ENCODE measurements around the gene GSG1. TPM values are rescaled to one million over a fixed set of nuclear protein-coding genes. Genes with fewer than 3 reads are reported as not detected.

The GSG1 gene
- total RNA-seq, 1 experiment from 2014 or later = not detected

DNA sequence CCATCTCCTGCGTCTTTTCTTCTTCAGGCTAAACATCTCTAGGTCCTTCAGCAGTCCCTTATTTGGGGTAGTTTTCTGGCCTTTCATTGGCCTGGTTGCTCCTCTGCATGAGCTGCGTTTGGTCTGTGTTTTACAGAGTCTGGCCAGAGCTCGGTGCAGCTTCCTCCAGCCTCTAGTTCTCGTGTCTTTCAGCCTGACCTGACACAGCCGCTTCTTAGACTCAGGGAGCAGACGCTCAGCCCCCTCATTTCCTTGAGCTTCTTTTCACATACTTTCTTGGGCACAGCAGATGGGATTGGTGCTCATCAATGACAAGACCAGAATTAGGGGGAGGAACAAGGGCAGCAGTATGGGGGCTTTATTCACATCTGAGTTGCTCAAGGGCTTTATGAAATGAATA lies 13.6 kb upstream of the GSG1 start:
- DNase-seq (ENCODE audit: low read depth, low spot score) (no peak), ATAC-seq (no peak)
- Histone ChIP-seq H3K79me2 (ENCODE audit: insufficient read depth, low read length) (no peaks in the 10 kb centered on the region), H3K36me3 (ENCODE audit: control insufficient read depth in 1 of 2, insufficient read depth in 2 of 2, low read length in 2 of 2) (no peaks in the 10 kb centered on the region), H2AFZ (ENCODE audit: low read depth, low read length, poor library complexity, severe bottlenecking) (no peak overlapping the region), H3K27me3 (ENCODE audit: insufficient read depth, low read length) (no peaks in the 10 kb centered on the region), H3K4me2 (ENCODE audit: low read length) (no peak overlapping the region), H3K9ac (ENCODE audit: low read length) (no peak overlapping the region), H3K9me3 (ENCODE audit: control insufficient read depth in 1 of 2, insufficient read depth in 1 of 2, low read depth in 1 of 2, low read length in 2 of 2) (no peaks in the 10 kb centered on the region), H4K20me1 (ENCODE audit: insufficient read depth) (no peaks in the 10 kb centered on the region), H3K4me1 (ENCODE audit: control insufficient read depth in 1 of 2, insufficient read depth in 2 of 2, low read length in 2 of 2) (peaks cover 14 to 34% of the 10 kb centered on the region in 2 experiments), H3K9me2 (ENCODE audit: insufficient read depth) (no peaks in the 10 kb centered on the region), H3K4me3 (replicated peaks in 1 of 2; ENCODE audit: low read depth in 1 of 2, low read length in 2 of 2) (no peak overlapping the region), H3K27ac (ENCODE audit: low read depth, low read length) (no peak overlapping the region)
- TF ChIP-seq SRF (IDR thresholded peaks at IDR 0.05; ENCODE audit: low read depth) = no peak
- POLR2A ChIA-PET = no interaction called here
- intact Hi-C loops (cut with micrococcal nuclease) = no loop called here
- no TSS peak for BruUV-seq (replicated peaks)
- RAD21 ChIA-PET (ENCODE audit: low non-redundant PET in 1 of 2, low total read pairs in 2 of 2, uncharacterized antibody in 2 of 2, unreplicated experiment in 2 of 2) = no interaction called here
- CTCF ChIA-PET = no interaction called here

DNA sequence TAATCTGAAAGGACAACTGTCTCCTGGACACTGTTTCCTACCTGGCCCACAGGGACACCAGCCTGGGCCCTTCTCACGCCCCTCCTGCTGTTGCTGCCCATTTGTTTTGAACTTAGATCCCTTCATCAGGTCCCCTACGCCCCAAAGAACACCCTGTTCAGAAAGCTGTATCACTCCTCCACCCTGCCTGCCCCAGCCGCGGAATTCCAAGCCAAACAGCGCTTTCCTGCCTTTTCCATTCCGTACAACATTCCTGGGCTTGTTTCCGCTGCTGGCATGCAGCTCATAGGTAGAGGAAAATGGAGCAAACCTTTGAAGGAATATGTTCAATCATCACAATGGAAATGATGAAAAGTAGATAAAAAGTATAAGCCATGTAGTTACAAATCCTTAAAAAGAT lies 12.8 kb upstream of the GSG1 start:
- CTCF ChIA-PET = no interaction called here
- BruUV-seq (replicated peaks) = no TSS peak
- Histone ChIP-seq H3K27ac (ENCODE audit: low read depth, low read length) (no peak overlapping the region), H3K27me3 (ENCODE audit: insufficient read depth, low read length) (no peaks in the 10 kb centered on the region), H3K9me3 (ENCODE audit: control insufficient read depth in 1 of 2, insufficient read depth in 1 of 2, low read depth in 1 of 2, low read length in 2 of 2) (no peaks in the 10 kb centered on the region), H2AFZ (ENCODE audit: low read depth, low read length, poor library complexity, severe bottlenecking) (no peak overlapping the region), H3K4me1 (ENCODE audit: control insufficient read depth in 1 of 2, insufficient read depth in 2 of 2, low read length in 2 of 2) (peaks cover 14 to 34% of the 10 kb centered on the region in 2 experiments), H3K4me3 (replicated peaks in 1 of 2; ENCODE audit: low read depth in 1 of 2, low read length in 2 of 2) (no peak overlapping the region), H4K20me1 (ENCODE audit: insufficient read depth) (no peaks in the 10 kb centered on the region), H3K4me2 (ENCODE audit: low read length) (no peak overlapping the region), H3K79me2 (ENCODE audit: insufficient read depth, low read length) (no peaks in the 10 kb centered on the region), H3K36me3 (ENCODE audit: control insufficient read depth in 1 of 2, insufficient read depth in 2 of 2, low read length in 2 of 2) (no peaks in the 10 kb centered on the region), H3K9ac (ENCODE audit: low read length) (no peak overlapping the region), H3K9me2 (ENCODE audit: insufficient read depth) (no peaks in the 10 kb centered on the region)
- TF ChIP-seq EZH2phosphoT487 (IDR thresholded peaks at IDR 0.05; ENCODE audit: borderline replicate concordance) (no peak), RAD21 (IDR thresholded peaks at IDR 0.05; ENCODE audit: low read depth) (no peak), POLR2A (IDR thresholded peaks at IDR 0.05; ENCODE audit: borderline replicate concordance, extremely low read depth, insufficient read depth, insufficient read length) (no peak), JUND (IDR thresholded peaks at IDR 0.05) (no peak), SRF (IDR thresholded peaks at IDR 0.05; ENCODE audit: low read depth) (no peak)
- TF ChIP-seq, protein P1, sequence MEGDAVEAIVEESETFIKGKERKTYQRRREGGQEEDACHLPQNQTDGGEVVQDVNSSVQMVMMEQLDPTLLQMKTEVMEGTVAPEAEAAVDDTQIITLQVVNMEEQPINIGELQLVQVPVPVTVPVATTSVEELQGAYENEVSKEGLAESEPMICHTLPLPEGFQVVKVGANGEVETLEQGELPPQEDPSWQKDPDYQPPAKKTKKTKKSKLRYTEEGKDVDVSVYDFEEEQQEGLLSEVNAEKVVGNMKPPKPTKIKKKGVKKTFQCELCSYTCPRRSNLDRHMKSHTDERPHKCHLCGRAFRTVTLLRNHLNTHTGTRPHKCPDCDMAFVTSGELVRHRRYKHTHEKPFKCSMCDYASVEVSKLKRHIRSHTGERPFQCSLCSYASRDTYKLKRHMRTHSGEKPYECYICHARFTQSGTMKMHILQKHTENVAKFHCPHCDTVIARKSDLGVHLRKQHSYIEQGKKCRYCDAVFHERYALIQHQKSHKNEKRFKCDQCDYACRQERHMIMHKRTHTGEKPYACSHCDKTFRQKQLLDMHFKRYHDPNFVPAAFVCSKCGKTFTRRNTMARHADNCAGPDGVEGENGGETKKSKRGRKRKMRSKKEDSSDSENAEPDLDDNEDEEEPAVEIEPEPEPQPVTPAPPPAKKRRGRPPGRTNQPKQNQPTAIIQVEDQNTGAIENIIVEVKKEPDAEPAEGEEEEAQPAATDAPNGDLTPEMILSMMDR (IDR thresholded peaks at IDR 0.05 in 2 of 3, conservative IDR thresholded peaks at IDR 0.05 in 1 of 3; ENCODE audit: borderline replicate concordance in 1 of 3, insufficient read depth in 1 of 3, low read depth in 2 of 3, low read length in 2 of 3) = no peak
- TF ChIP-seq, protein P2, sequence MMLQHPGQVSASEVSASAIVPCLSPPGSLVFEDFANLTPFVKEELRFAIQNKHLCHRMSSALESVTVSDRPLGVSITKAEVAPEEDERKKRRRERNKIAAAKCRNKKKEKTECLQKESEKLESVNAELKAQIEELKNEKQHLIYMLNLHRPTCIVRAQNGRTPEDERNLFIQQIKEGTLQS (IDR thresholded peaks at IDR 0.05) = no peak
- RAD21 ChIA-PET (ENCODE audit: low non-redundant PET in 1 of 2, low total read pairs in 2 of 2, uncharacterized antibody in 2 of 2, unreplicated experiment in 2 of 2) = no interaction called here
- POLR2A ChIA-PET = no interaction called here
- DNase-seq (ENCODE audit: low read depth, low spot score) = no peak
- intact Hi-C loops (cut with micrococcal nuclease) = no loop called here
- ATAC-seq = no peak
